SU-DHL-6 (cell line): ENCODE results near the gene NEURL2.

Source experiments
- EZH2phosphoT487 ChIP-seq: fragments of 200-600 bp; sonication (generic), shearing (Covaris generic); conservative IDR thresholded peaks from 2 replicates; pipeline ENCODE4 v1.6.1; 2018; ENCODE audit warnings: mild to moderate bottlenecking, antibody characterized with exemption, low read length, moderate library complexity, mixed read lengths
- TF ChIP-seq, protein P1 (sequence below): fragments of 200-600 bp; sonication (generic); IDR thresholded peaks from one replicate; pipeline ENCODE4 v1.5.1; 2017; ENCODE audit warnings: antibody characterized with exemption, mild to moderate bottlenecking, low read length, moderate library complexity; ENCODE audit not compliant: insufficient read depth, poor library complexity, severe bottlenecking

DNA sequence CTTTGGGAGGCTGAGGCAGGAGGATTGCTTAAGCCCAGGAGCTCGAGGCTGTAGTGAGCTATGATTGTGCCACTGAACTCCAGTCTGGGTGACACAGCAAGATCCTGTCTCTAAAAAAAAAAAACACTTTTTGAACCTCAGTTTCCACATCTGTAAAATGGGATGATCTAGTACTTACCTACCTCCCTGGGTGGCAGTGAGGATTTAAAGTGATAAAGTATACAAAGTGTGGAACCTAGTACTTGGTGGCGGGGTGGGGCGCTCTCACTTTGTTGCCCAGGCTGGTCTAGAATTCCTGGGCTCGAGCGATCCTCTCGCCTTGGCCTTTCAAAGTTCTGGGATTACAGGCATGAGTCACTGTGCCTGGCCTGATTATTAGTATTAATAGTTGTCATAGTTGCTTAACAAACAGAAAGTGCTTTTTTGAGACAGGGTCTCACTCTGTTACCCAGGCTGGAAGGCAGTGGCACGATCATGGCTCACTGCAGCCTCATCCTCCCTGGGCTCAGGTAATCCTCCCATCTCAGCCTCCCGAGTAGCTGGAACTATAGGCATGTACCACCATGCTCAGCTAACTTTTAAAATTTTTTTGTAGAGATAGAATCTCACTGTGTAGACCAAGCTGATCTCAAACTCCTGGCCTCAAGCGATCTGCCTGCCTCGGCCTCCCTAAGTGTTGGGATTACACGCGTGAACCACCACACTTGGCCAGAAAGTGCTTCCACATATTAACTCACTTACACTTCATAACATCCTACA is 27.9 kb upstream of the NEURL2 start:
- TF ChIP-seq EZH2phosphoT487, result no peak
- TF ChIP-seq, protein P1, sequence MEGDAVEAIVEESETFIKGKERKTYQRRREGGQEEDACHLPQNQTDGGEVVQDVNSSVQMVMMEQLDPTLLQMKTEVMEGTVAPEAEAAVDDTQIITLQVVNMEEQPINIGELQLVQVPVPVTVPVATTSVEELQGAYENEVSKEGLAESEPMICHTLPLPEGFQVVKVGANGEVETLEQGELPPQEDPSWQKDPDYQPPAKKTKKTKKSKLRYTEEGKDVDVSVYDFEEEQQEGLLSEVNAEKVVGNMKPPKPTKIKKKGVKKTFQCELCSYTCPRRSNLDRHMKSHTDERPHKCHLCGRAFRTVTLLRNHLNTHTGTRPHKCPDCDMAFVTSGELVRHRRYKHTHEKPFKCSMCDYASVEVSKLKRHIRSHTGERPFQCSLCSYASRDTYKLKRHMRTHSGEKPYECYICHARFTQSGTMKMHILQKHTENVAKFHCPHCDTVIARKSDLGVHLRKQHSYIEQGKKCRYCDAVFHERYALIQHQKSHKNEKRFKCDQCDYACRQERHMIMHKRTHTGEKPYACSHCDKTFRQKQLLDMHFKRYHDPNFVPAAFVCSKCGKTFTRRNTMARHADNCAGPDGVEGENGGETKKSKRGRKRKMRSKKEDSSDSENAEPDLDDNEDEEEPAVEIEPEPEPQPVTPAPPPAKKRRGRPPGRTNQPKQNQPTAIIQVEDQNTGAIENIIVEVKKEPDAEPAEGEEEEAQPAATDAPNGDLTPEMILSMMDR, result no peak
